ENCODE data around the gene ZFAND3.

- TF ChIP-seq POLR2AphosphoS5 (IDR thresholded peaks at IDR 0.05; ENCODE audit: low read depth, low read length) = peak; percentile 86
- TF ChIP-seq TAF1 (IDR thresholded peaks at IDR 0.05; ENCODE audit: borderline replicate concordance, low read depth, low read length) = peak; percentile 70
Measured at GRCh38 chr6:37818536-37819176, 871 bp upstream of the ZFAND3 start.

All from SK-N-SH (cell line).